HepG2 (cell line): ENCODE data around the gene SEMA5B. TPM values are rescaled to one million over a fixed set of nuclear protein-coding genes. Genes with fewer than 3 reads are reported as not detected.

ENCODE experiments used
- CENPX ChIP-seq: sonication (generic); formaldehyde crosslinking; IDR thresholded peaks from 2 replicates; pipeline ENCODE4 v1.9.0; 2021; ENCODE audit warnings: mild to moderate bottlenecking, missing genetic modification reagents, moderate library complexity
- FOXA1 ChIP-seq, 2 experiments: fragments of 450-650 bp in 1 of 2; sonication (generic) in 1 of 2; formaldehyde crosslinking in 1 of 2; IDR thresholded peaks; 2 replicates each; pipeline versions ENCODE4 v1.4.0 to v1.6.1; 2016 to 2020; ENCODE audit warnings: missing genetic modification reagents in 1 of 2
- HMG20A ChIP-seq: IDR thresholded peaks from 2 replicates; pipeline ENCODE4 v1.6.1; 2016; ENCODE audit warnings: borderline replicate concordance
- HOMEZ ChIP-seq: IDR thresholded peaks from 2 replicates; pipeline ENCODE4 v1.6.1; 2016; ENCODE audit warnings: low read depth
- KDM4B ChIP-seq: sonication (generic); formaldehyde crosslinking; IDR thresholded peaks from 2 replicates; pipeline ENCODE4 v1.4.0; 2020; ENCODE audit warnings: missing genetic modification reagents
- RFX3 ChIP-seq: IDR thresholded peaks from 2 replicates; pipeline ENCODE4 v1.6.1; 2016; ENCODE audit warnings: missing biosample characterization, missing genetic modification reagents
- RNF2 ChIP-seq: fragments of 450-650 bp; conservative IDR thresholded peaks from 2 replicates; pipeline ENCODE4 v1.6.1; 2016; ENCODE audit warnings: low read depth
- SALL2 ChIP-seq: sonication (generic); formaldehyde crosslinking; IDR thresholded peaks from 2 replicates; pipeline ENCODE4 v1.8.1; 2023; ENCODE audit warnings: mild to moderate bottlenecking, missing genetic modification reagents, inconsistent platforms
- SNAPC5 ChIP-seq: sonication (generic); formaldehyde crosslinking; IDR thresholded peaks from 2 replicates; pipeline ENCODE4 v1.8.1; 2023; ENCODE audit warnings: mild to moderate bottlenecking, missing genetic modification reagents, borderline replicate concordance
- TBL1XR1 ChIP-seq: fragments of 150-350 bp; IDR thresholded peaks from 2 replicates; pipeline ENCODE4 v1.6.1; 2014; ENCODE audit warnings: borderline replicate concordance, low read length; ENCODE audit not compliant: partially characterized antibody
- TCF7L2 ChIP-seq: IDR thresholded peaks from 2 replicates; pipeline ENCODE4 v1.6.1; 2011; ENCODE audit warnings: mild to moderate bottlenecking, low read depth, low read length, moderate library complexity
- ZMAT3 ChIP-seq: sonication (generic); formaldehyde crosslinking; conservative IDR thresholded peaks from 2 replicates; pipeline ENCODE4 v1.7.0; 2021; ENCODE audit warnings: missing genetic modification reagents
- ZNF318 ChIP-seq: sonication (generic); formaldehyde crosslinking; IDR thresholded peaks from 2 replicates; pipeline ENCODE4 v1.4.0; 2020; ENCODE audit warnings: mild to moderate bottlenecking, missing genetic modification reagents
- ZNF430 ChIP-seq: sonication (generic); formaldehyde crosslinking; IDR thresholded peaks from 2 replicates; pipeline ENCODE4 v1.9.0; 2021; ENCODE audit warnings: mild to moderate bottlenecking, missing genetic modification reagents
- ZNF510 ChIP-seq: sonication (generic); formaldehyde crosslinking; IDR thresholded peaks from 2 replicates; pipeline ENCODE4 v1.4.0; 2020; ENCODE audit warnings: low read depth, mild to moderate bottlenecking, missing genetic modification reagents
- ZNF639 ChIP-seq: conservative IDR thresholded peaks from 2 replicates; pipeline ENCODE4 v1.6.1; 2018; ENCODE audit warnings: missing genetic modification reagents
- ZNF678 ChIP-seq: sonication (generic); formaldehyde crosslinking; IDR thresholded peaks from 2 replicates; pipeline ENCODE4 v1.4.0; 2020; ENCODE audit warnings: mild to moderate bottlenecking, missing genetic modification reagents
- ZNF703 ChIP-seq: sonication (generic); formaldehyde crosslinking; IDR thresholded peaks from 2 replicates; pipeline ENCODE4 v1.5.1; 2020; ENCODE audit warnings: missing genetic modification reagents, mild to moderate bottlenecking, moderate library complexity, borderline replicate concordance
- polyA plus RNA-seq, 8 experiments: library from polyadenylated mRNA; depleted of rRNA in 3 of 8; stranded (reverse) in 7 of 8; unstranded in 1 of 8; fragments of >200 nt; fragmentation: Illumina TruSeq in 4 of 8; extraction: Trizol in 4 of 8; gene quantifications; 2 replicates each; pipeline versions ENCODE4 v1.2.1 to v1.2.3, GENCODE V29; 2011 to 2016; ENCODE audit warnings: low read depth in 4 of 8, missing spikeins in 1 of 8, mixed read lengths in 1 of 8; ENCODE audit not compliant: insufficient read depth in 1 of 8
- total RNA-seq, 5 experiments: library from RNA; depleted of rRNA; stranded (reverse); fragments of >200 nt; fragmentation: Illumina TruSeq; extraction: Trizol; gene quantifications; 2 replicates each; pipeline ENCODE4 v1.2.3, GENCODE V29; 2016; ENCODE audit warnings: low read depth in 1 of 5

The SEMA5B gene
- total and polyA plus RNA-seq, 2 of the 13 experiments (the other 11 are each of a cell fraction or from before 2014, with no cell fraction given), result not detected

GRCh38 chr3:123067689-123068600 is 40.4 kb upstream of the SEMA5B start (continued):
- TF ChIP-seq ZNF510 (CRISPR knock-in tag), result 0 out of 2 replicates have a peak, but pooled peaks have one; percentile 1
- no peak for TF ChIP-seq CENPX (CRISPR knock-in tag)
- TF ChIP-seq RFX3 (CRISPR knock-in tag), result no peak
- TF ChIP-seq HOMEZ, result 0 out of 2 replicates have a peak, but pooled peaks have one; percentile 9
- TF ChIP-seq ZMAT3 (CRISPR knock-in tag), result no peak
- TF ChIP-seq ZNF318 (CRISPR knock-in tag), result no peak
- TF ChIP-seq TBL1XR1, result no peak
- no peak for TF ChIP-seq ZNF703 (CRISPR knock-in tag)
- TF ChIP-seq ZNF430 (CRISPR knock-in tag), result no peak
- no peak for TF ChIP-seq SNAPC5 (CRISPR knock-in tag)
- 0 out of 2 replicates have a peak, but pooled peaks have one; percentile 27 for TF ChIP-seq KDM4B (CRISPR knock-in tag)
- no peak for TF ChIP-seq ZNF678
- 0 out of 2 replicates have a peak, but pooled peaks have one; percentile 30 for TF ChIP-seq SALL2 (CRISPR knock-in tag)
- no peak for TF ChIP-seq FOXA1 (IDR thresholded peaks at IDR 0.05)
- no peak for TF ChIP-seq FOXA1 (CRISPR knock-in tag; IDR thresholded peaks at IDR 0.05)
- TF ChIP-seq ZNF639, result no peak
- no peak for TF ChIP-seq HMG20A
- no peak for TF ChIP-seq RNF2
- no peak for TF ChIP-seq TCF7L2
